Upper lobe of left lung (tissue), 6 donors: Measurements from ENCODE around the gene SLC38A3. TPM values are rescaled to one million over a fixed set of nuclear protein-coding genes. Genes with fewer than 3 reads are reported as not detected.
A peak's percentile ranks its signal among the peaks of the same experiment; 100 is the strongest.

Experiments
- ATAC-seq, 2 donors: fragments of 200-7000 bp; cut with Tn5 transposase; one replicate each; pipeline ENCODE4 v1.9.1; 2022; ENCODE audit warnings: mild to moderate bottlenecking in 2 of 2, moderate library complexity in 2 of 2; ENCODE audit not compliant: low FRiP score in 2 of 2
- DNase-seq, 2 donors: peaks; one replicate each; pipeline ENCODE4 v3.0.0-alpha.2; 2019 to 2020
- H3K27ac ChIP-seq, 4 donors: fragments of 200-600 bp; sonication (generic); one replicate each; pipeline ENCODE4 v1.5.1; 2016 to 2019
- H3K27me3 ChIP-seq, 4 donors: fragments of 200-600 bp; sonication (generic); one replicate each; pipeline ENCODE4 v1.5.1; 2017 to 2019
- H3K36me3 ChIP-seq, 4 donors: fragments of 200-600 bp; sonication (generic); one replicate each; pipeline ENCODE4 v1.5.1; 2016 to 2019
- H3K4me1 ChIP-seq, 4 donors: fragments of 200-600 bp; sonication (generic); one replicate each; pipeline ENCODE4 v1.5.1; 2018 to 2019
- H3K4me3 ChIP-seq, 4 donors: fragments of 200-600 bp; sonication (generic); one replicate each; pipeline ENCODE4 v1.5.1; 2017 to 2019; ENCODE audit warnings: mild to moderate bottlenecking in 2 of 4, moderate library complexity in 1 of 4
- H3K9me3 ChIP-seq, 4 donors: fragments of 200-600 bp; sonication (generic); one replicate each; pipeline ENCODE4 v1.5.1; 2018 to 2019
- CTCF ChIP-seq, 6 experiments: fragments of 450-650 bp in 4 of 6; fragments of 200-600 bp in 2 of 6; sonication (generic) in 2 of 6; IDR thresholded peaks; one replicate each; pipeline ENCODE4 v1.5.1; 2016 to 2019; ENCODE audit warnings: antibody characterized with exemption in 6 of 6
- EP300 ChIP-seq, 4 donors: sonication (generic); formaldehyde crosslinking; IDR thresholded peaks; one replicate each; pipeline ENCODE4 v1.5.1; 2017; ENCODE audit warnings: antibody characterized with exemption in 4 of 4, control low read depth in 2 of 4
- POLR2A ChIP-seq, 4 donors: fragments of 450-650 bp; IDR thresholded peaks; one replicate each; pipeline ENCODE4 v1.5.1; 2016 to 2017; ENCODE audit warnings: antibody characterized with exemption in 4 of 4, mild to moderate bottlenecking in 2 of 4
- POLR2AphosphoS5 ChIP-seq, 2 donors: sonication (generic); formaldehyde crosslinking; IDR thresholded peaks; one replicate each; pipeline ENCODE4 v1.5.1; 2017; ENCODE audit warnings: antibody characterized with exemption in 2 of 2
- WGBS, 2 donors: methylation state at CpG; one replicate each; pipeline ENCODE4 v1.1.5; 2017 to 2018; 5-methylcytosine and 5-hydroxymethylcytosine counted together
- small RNA-seq, 4 donors: library from RNA; depleted of rRNA; stranded (forward); fragments of <200 nt; gene quantifications; one replicate each; pipeline ENCODE3, GENCODE V24; 2016
- total RNA-seq, 6 donors: library from RNA; depleted of rRNA in 4 of 6; stranded (reverse); fragments of >200 nt in 4 of 6; gene quantifications; one replicate each; pipeline versions ENCODE4 v1.1.0 to v1.2.1, GENCODE V29; 2016 to 2021
- donor health status: DM: no; HTN: no; CAD: no; lungs with moderate emphysema.
- donor health status: DM: no; HTN: yes; CAD: no; lungs with severe emphysema.

The SLC38A3 gene
- total RNA-seq, 6 donors from 2014 or later: 0.15 to 0.17 TPM; not detected in 4

GRCh38 chr3:50269460-50269859 lies 64.4 kb downstream of the SLC38A3 start:
- DNase-seq: no peak
- WGBS, 2 donors: 66 to 72% methylated on average over 4 of the region's 4 CpGs
- Histone ChIP-seq H3K27me3 (peaks cover 0 to 4% (median under 1%) of the 10 kb centered on the region in 4 donors), H3K9me3 (no peaks in the 10 kb centered on the region), H3K36me3 (no peaks in the 10 kb centered on the region), H3K27ac (peak overlapping the region; percentile 84 to 98 (median 92)), H3K4me3 (peak overlapping the region in 3 of 4 donors; percentile 23 to 57 (median 43)), H3K4me1 (peaks cover 68 to 92% (median 76%) of the 10 kb centered on the region in 4 donors)
- no peak for TF ChIP-seq EP300 (IDR thresholded peaks at IDR 0.05)
- TF ChIP-seq POLR2A (IDR thresholded peaks at IDR 0.05): no peak
- TF ChIP-seq POLR2AphosphoS5 (IDR thresholded peaks at IDR 0.05): no peak
- no peak for TF ChIP-seq CTCF (IDR thresholded peaks at IDR 0.05)
- ATAC-seq: no peak

- Histone ChIP-seq H3K4me3 (peak overlapping the region in 2 of 4 donors; percentile 43 to 57), H3K4me1 (peaks cover 65 to 91% (median 73%) of the 10 kb centered on the region in 4 donors)
- TF ChIP-seq EP300 (IDR thresholded peaks at IDR 0.05) (no peak), POLR2AphosphoS5 (IDR thresholded peaks at IDR 0.05) (no peak), POLR2A (IDR thresholded peaks at IDR 0.05) (no peak), CTCF (IDR thresholded peaks at IDR 0.05) (no peak)
Observed at GRCh38 chr3:50269977-50270413, 64.9 kb downstream of the SLC38A3 start.

DNA sequence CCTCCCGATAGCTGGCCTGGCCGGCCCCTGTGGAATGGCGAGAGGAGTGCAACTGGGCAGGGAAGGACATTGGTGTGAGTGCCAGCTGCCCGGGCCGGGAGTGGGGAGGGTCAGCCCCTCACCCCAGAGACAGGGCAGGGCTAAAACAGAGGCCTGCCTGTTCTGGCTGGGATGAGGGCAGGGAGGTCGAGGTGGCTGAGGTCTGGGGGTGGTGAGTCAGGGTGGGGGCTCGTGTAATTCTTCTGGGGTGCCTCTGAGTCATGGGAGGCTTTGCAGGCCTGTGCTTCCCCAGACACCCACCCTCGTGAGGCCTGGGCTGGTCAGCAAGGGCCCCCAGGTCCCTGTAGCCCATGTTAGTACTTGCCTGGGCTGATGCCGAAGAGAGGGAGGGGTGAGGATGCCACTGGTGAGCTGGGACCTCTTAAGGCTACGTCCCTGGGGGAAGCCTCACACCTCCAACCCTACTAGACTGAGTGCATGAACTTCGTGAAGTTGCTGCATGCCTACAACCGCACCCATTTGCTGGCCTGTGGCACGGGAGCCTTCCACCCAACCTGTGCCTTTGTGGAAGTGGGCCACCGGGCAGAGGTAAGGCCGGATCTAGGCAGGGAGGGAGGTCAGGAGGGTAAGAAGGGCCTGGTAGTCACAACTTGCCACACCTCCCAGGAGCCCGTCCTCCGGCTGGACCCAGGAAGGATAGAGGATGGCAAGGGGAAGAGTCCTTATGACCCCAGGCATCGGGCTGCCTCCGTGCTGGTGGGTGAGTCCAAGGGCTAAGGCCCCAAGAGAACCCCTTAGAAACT lies 65.6 kb downstream of the SLC38A3 start:
- Histone ChIP-seq H3K4me1 (peaks cover 59 to 90% (median 69%) of the 10 kb centered on the region in 4 donors), H3K9me3 (no peaks in the 10 kb centered on the region), H3K36me3 (peaks cover 0 to 7% (median 3%) of the 10 kb centered on the region in 4 donors), H3K27ac (peak overlapping the region; percentile 1 to 98 (median 92)), H3K27me3 (peaks cover 0 to 12% (median 5%) of the 10 kb centered on the region in 4 donors), H3K4me3 (peak overlapping the region in 2 of 4 donors; percentile 43 to 57)
- no peak for ATAC-seq
- DNase-seq: no peak
- no peak for TF ChIP-seq POLR2AphosphoS5 (IDR thresholded peaks at IDR 0.05)
- WGBS, 2 donors: 77 to 90% methylated on average over 13 to 19 of the region's 19 CpGs

More at GRCh38 chr3:50269977-50270413, 64.9 kb downstream of the SLC38A3 start:
- Histone ChIP-seq H3K9me3 (no peaks in the 10 kb centered on the region), H3K27me3 (peaks cover 0 to 6% (median 2%) of the 10 kb centered on the region in 4 donors), H3K36me3 (peaks cover 0 to 2% (median 0%) of the 10 kb centered on the region in 4 donors), H3K27ac (peak overlapping the region in 3 of 4 donors; percentile 88 to 98 (median 96))
- DNase-seq: no peak
- ATAC-seq: no peak
- 76 to 97% methylated on average over 2 to 6 of the region's 8 CpGs for WGBS, 2 donors

Small RNA genes lying within 50 kb of the gene (small RNA-seq; reads per million reads assigned to genes)
- gene MIR566: 0 reads per million in 4 donors
- gene MIR5787: 0 reads per million in 4 donors

Other genes starting within 250 kb of the SLC38A3 start
- 100 to 1,000 TPM; 130 to 713 (median 189) TPM for gene RBM5, start 116.4 kb upstream of the SLC38A3 start, total RNA-seq
- 10 to 100 TPM in 5 of 6 donors, 1 to 10 TPM in 1; 4.2 to 76.0 (median 27.5) TPM for gene SEMA3F, start 49.9 kb upstream of the SLC38A3 start, total RNA-seq
- gene GNAT1, start 13.7 kb upstream of the SLC38A3 start, total RNA-seq: under 1 TPM in 2 of 6 donors, not detected in 4; 0.10 to 0.40 TPM
- gene GNAI2, start 30.9 kb downstream of the SLC38A3 start, total RNA-seq: 100 to 1,000 TPM; 191 to 440 (median 295) TPM
- gene SEMA3B, start 63.9 kb downstream of the SLC38A3 start, total RNA-seq: 100 to 1,000 TPM in 5 of 6 donors, 10 to 100 TPM in 1; 98.3 to 242 (median 122) TPM
- gene LSMEM2, start 73.8 kb downstream of the SLC38A3 start, total RNA-seq: under 1 TPM in 2 of 6 donors, not detected in 4; 0.14 to 0.59 TPM
- 100 to 1,000 TPM in 2 of 6 donors, 10 to 100 TPM in 4; 45.4 to 126 (median 77.5) TPM for gene IFRD2, start 87.2 kb downstream of the SLC38A3 start, total RNA-seq
- gene HYAL3, start 94.1 kb downstream of the SLC38A3 start, total RNA-seq: 1 to 10 TPM in 5 of 6 donors, under 1 TPM in 1; 0.33 to 5.7 (median 3.1) TPM
- gene NAA80, start 94.1 kb downstream of the SLC38A3 start, total RNA-seq: 10 to 100 TPM; 12.1 to 34.5 (median 15.1) TPM
- gene HYAL1, start 98.3 kb downstream of the SLC38A3 start, total RNA-seq: 10 to 100 TPM; 22.0 to 99.1 (median 63.0) TPM
- 100 to 1,000 TPM; 120 to 389 (median 226) TPM for gene HYAL2, start 117.5 kb downstream of the SLC38A3 start, total RNA-seq
- 10 to 100 TPM; 16.8 to 36.1 (median 25.0) TPM for gene TUSC2, start 123.0 kb downstream of the SLC38A3 start, total RNA-seq
- gene RASSF1, start 135.6 kb downstream of the SLC38A3 start, total RNA-seq: 10 to 100 TPM; 42.7 to 78.9 (median 47.7) TPM
- gene ZMYND10, start 140.5 kb downstream of the SLC38A3 start, total RNA-seq: 10 to 100 TPM in 5 of 6 donors, 1 to 10 TPM in 1; 3.1 to 98.7 (median 31.5) TPM
- gene NPRL2, start 145.5 kb downstream of the SLC38A3 start, total RNA-seq: 10 to 100 TPM; 15.0 to 41.9 (median 17.3) TPM
- 10 to 100 TPM; 13.2 to 35.4 (median 26.8) TPM for gene CYB561D2, start 145.6 kb downstream of the SLC38A3 start, total RNA-seq
- gene TMEM115, start 154.2 kb downstream of the SLC38A3 start, total RNA-seq: 10 to 100 TPM; 39.8 to 68.1 (median 46.5) TPM